WTC11 (cell line): ENCODE measurements around the gene PREPL.

Experiments used
- ATF1 ChIP-seq: sonication (generic); formaldehyde crosslinking; IDR thresholded peaks from 2 replicates; pipeline ENCODE4 v1.8.1; 2023; ENCODE audit warnings: mild to moderate bottlenecking, moderate library complexity, missing genetic modification reagents
- TF ChIP-seq, protein P1 (sequence below): sonication (generic); formaldehyde crosslinking; IDR thresholded peaks from 2 replicates; pipeline ENCODE4 v1.8.1; 2022; ENCODE audit warnings: low read depth, mild to moderate bottlenecking, moderate library complexity, missing genetic modification reagents, borderline replicate concordance
- TF ChIP-seq, protein P2 (sequence below): fragments of 200-600 bp; IDR thresholded peaks from 2 replicates; pipeline ENCODE4 v1.8.0; 2022; ENCODE audit warnings: antibody characterized with exemption
- TF ChIP-seq, protein P3 (sequence below): sonication (generic); formaldehyde crosslinking; IDR thresholded peaks from 2 replicates; pipeline ENCODE4 v1.8.0; 2022; ENCODE audit warnings: mild to moderate bottlenecking, missing genetic modification reagents
- TF ChIP-seq, protein P4 (sequence below): sonication (generic); formaldehyde crosslinking; IDR thresholded peaks from 2 replicates; pipeline ENCODE4 v1.8.1; 2023; ENCODE audit warnings: mild to moderate bottlenecking, missing genetic modification reagents, moderate library complexity

DNA sequence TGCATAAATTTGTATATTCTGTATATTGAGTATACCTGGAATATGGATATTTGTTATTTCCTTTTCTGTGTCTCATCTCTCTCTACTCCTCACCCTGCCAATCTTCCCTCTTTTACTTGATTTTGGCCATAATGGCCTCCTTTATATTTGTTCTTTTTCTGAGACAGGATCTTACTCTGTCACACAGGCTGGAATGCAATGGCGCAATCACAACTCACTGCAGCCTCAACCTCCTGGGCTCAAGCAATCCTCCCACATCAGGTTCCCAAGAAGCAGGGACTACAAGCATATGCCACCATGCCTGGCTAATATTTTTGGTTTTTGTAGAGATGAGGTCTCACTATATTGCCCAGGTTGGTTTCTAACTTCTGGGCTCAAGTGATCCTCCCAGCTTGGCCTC, 30.5 kb downstream of the PREPL start:
- TF ChIP-seq, protein P1, sequence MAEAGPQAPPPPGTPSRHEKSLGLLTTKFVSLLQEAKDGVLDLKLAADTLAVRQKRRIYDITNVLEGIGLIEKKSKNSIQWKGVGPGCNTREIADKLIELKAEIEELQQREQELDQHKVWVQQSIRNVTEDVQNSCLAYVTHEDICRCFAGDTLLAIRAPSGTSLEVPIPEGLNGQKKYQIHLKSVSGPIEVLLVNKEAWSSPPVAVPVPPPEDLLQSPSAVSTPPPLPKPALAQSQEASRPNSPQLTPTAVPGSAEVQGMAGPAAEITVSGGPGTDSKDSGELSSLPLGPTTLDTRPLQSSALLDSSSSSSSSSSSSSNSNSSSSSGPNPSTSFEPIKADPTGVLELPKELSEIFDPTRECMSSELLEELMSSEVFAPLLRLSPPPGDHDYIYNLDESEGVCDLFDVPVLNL (CRISPR knock-in tag) = no peak
- TF ChIP-seq, protein P2, sequence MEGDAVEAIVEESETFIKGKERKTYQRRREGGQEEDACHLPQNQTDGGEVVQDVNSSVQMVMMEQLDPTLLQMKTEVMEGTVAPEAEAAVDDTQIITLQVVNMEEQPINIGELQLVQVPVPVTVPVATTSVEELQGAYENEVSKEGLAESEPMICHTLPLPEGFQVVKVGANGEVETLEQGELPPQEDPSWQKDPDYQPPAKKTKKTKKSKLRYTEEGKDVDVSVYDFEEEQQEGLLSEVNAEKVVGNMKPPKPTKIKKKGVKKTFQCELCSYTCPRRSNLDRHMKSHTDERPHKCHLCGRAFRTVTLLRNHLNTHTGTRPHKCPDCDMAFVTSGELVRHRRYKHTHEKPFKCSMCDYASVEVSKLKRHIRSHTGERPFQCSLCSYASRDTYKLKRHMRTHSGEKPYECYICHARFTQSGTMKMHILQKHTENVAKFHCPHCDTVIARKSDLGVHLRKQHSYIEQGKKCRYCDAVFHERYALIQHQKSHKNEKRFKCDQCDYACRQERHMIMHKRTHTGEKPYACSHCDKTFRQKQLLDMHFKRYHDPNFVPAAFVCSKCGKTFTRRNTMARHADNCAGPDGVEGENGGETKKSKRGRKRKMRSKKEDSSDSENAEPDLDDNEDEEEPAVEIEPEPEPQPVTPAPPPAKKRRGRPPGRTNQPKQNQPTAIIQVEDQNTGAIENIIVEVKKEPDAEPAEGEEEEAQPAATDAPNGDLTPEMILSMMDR = no peak
- TF ChIP-seq, protein P3, sequence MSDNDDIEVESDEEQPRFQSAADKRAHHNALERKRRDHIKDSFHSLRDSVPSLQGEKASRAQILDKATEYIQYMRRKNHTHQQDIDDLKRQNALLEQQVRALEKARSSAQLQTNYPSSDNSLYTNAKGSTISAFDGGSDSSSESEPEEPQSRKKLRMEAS = no peak
- TF ChIP-seq, protein P4, sequence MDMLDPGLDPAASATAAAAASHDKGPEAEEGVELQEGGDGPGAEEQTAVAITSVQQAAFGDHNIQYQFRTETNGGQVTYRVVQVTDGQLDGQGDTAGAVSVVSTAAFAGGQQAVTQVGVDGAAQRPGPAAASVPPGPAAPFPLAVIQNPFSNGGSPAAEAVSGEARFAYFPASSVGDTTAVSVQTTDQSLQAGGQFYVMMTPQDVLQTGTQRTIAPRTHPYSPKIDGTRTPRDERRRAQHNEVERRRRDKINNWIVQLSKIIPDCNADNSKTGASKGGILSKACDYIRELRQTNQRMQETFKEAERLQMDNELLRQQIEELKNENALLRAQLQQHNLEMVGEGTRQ = no peak
- TF ChIP-seq ATF1 (CRISPR knock-in tag) = no peak
